H9 (cell line): ENCODE measurements around the gene CLASP2. TPM values are rescaled to one million over a fixed set of nuclear protein-coding genes. Genes with fewer than 3 reads are reported as not detected.

Experiments used
- DNase-seq: peaks from one replicate; pipeline ENCODE4 v3.0.0-alpha.2; 2017
- H2AFZ ChIP-seq: one replicate; pipeline ENCODE4 v1.6.1; 2013; ENCODE audit warnings: mild to moderate bottlenecking, low read length, control low read depth, moderate library complexity
- H2AK5ac ChIP-seq: 2 replicates; pipeline ENCODE4 v1.6.1; 2013; ENCODE audit warnings: low read length, control low read depth, mixed read lengths; ENCODE audit not compliant: insufficient read length
- H2BK120ac ChIP-seq: one replicate; pipeline ENCODE4 v1.6.1; 2013; ENCODE audit warnings: low read depth, mild to moderate bottlenecking, low read length, control low read depth, inconsistent platforms; ENCODE audit not compliant: poor library complexity, severe bottlenecking
- H2BK12ac ChIP-seq: 2 replicates; pipeline ENCODE4 v1.6.1; 2013; ENCODE audit warnings: low read length, control low read depth, mixed read lengths, low read depth; ENCODE audit not compliant: insufficient read length
- H2BK15ac ChIP-seq: 2 replicates; pipeline ENCODE4 v1.6.1; 2013; ENCODE audit warnings: low read depth, low read length, control low read depth
- H2BK20ac ChIP-seq: one replicate; pipeline ENCODE4 v1.6.1; 2013; ENCODE audit warnings: low read depth, mild to moderate bottlenecking, low read length, control low read depth, inconsistent platforms; ENCODE audit not compliant: poor library complexity, severe bottlenecking
- H2BK5ac ChIP-seq: 2 replicates; pipeline ENCODE4 v1.6.1; 2013; ENCODE audit warnings: low read length, control low read depth, mixed read lengths; ENCODE audit not compliant: insufficient read length
- H3K14ac ChIP-seq: 2 replicates; pipeline ENCODE4 v1.6.1; 2013; ENCODE audit warnings: low read length, control low read depth; ENCODE audit not compliant: insufficient read depth
- H3K18ac ChIP-seq: 2 replicates; pipeline ENCODE4 v1.6.1; 2013; ENCODE audit warnings: low read depth, mild to moderate bottlenecking, mixed read lengths, low read length, control low read depth; ENCODE audit not compliant: insufficient read length
- H3K23ac ChIP-seq: 2 replicates; pipeline ENCODE4 v1.6.1; 2013; ENCODE audit warnings: low read length, control low read depth, mixed read lengths, low read depth; ENCODE audit not compliant: insufficient read length
- H3K23me2 ChIP-seq: 2 replicates; pipeline ENCODE4 v1.6.1; 2013; ENCODE audit warnings: low read depth, mild to moderate bottlenecking, mixed read lengths, low read length, control low read depth; ENCODE audit not compliant: insufficient read length, poor library complexity, severe bottlenecking
- H3K27ac ChIP-seq: 2 replicates; pipeline ENCODE4 v1.5.1; 2013; ENCODE audit warnings: low read length, control low read depth, mixed read lengths, low read depth; ENCODE audit not compliant: insufficient read length
- H3K27me3 ChIP-seq: 2 replicates; pipeline ENCODE4 v1.6.1; 2013; ENCODE audit warnings: low read length, control low read depth, inconsistent platforms; ENCODE audit not compliant: insufficient read depth
- H3K4ac ChIP-seq: 2 replicates; pipeline ENCODE4 v1.6.1; 2013; ENCODE audit warnings: low read depth, mild to moderate bottlenecking, control low read depth, inconsistent platforms, low read length, moderate library complexity
- H3K4me1 ChIP-seq: 2 replicates; pipeline ENCODE4 v1.6.1; 2013; ENCODE audit warnings: low read length, control low read depth, inconsistent platforms; ENCODE audit not compliant: insufficient read depth
- H3K4me2 ChIP-seq: 2 replicates; pipeline ENCODE4 v1.6.1; 2013; ENCODE audit warnings: low read length, control low read depth, mixed read lengths; ENCODE audit not compliant: insufficient read length, insufficient read depth
- H3K56ac ChIP-seq: 2 replicates; pipeline ENCODE4 v1.6.1; 2013; ENCODE audit warnings: low read depth, mild to moderate bottlenecking, mixed read lengths, low read length, control low read depth; ENCODE audit not compliant: insufficient read length
- H3K79me1 ChIP-seq: 2 replicates; pipeline ENCODE4 v1.6.1; 2013; ENCODE audit warnings: low read depth, mild to moderate bottlenecking, moderate library complexity, low read length, control low read depth, inconsistent platforms; ENCODE audit not compliant: insufficient read depth, poor library complexity, severe bottlenecking
- H3K79me2 ChIP-seq: 2 replicates; pipeline ENCODE4 v1.6.1; 2013; ENCODE audit warnings: low read length, control low read depth, inconsistent platforms; ENCODE audit not compliant: insufficient read depth
- H3K9ac ChIP-seq: 2 replicates; pipeline ENCODE4 v1.6.1; 2013; ENCODE audit warnings: low read length, control low read depth, mixed read lengths; ENCODE audit not compliant: insufficient read length; ENCODE audit errors: extremely low read depth
- H3K9me3 ChIP-seq: one replicate; pipeline ENCODE4 v1.6.1; 2013; ENCODE audit warnings: low read depth, low read length, inconsistent platforms; ENCODE audit not compliant: control insufficient read depth
- H3T11ph ChIP-seq: one replicate; pipeline ENCODE4 v1.6.1; 2013; ENCODE audit warnings: mild to moderate bottlenecking, low read length, control low read depth, inconsistent platforms
- H4K20me1 ChIP-seq: one replicate; pipeline ENCODE4 v1.6.1; 2013; ENCODE audit not compliant: control insufficient read depth, insufficient read length, insufficient read depth
- H4K5ac ChIP-seq: 2 replicates; pipeline ENCODE4 v1.6.1; 2013; ENCODE audit warnings: low read depth, mild to moderate bottlenecking, mixed read lengths, low read length, control low read depth; ENCODE audit not compliant: insufficient read length
- H4K8ac ChIP-seq: replicated peaks from 2 replicates; pipeline ENCODE4 v1.6.1; 2013; ENCODE audit warnings: low read length, control low read depth, mixed read lengths, low read depth; ENCODE audit not compliant: insufficient read length
- H4K91ac ChIP-seq: 2 replicates; pipeline ENCODE4 v1.6.1; 2013; ENCODE audit warnings: low read depth, mild to moderate bottlenecking, moderate library complexity, mixed read lengths, low read length, control low read depth; ENCODE audit not compliant: insufficient read length
- H3K27ac Mint-ChIP-seq, 3 experiments: 2 replicates in 2 of 3; 3 replicates in 1 of 3; pipeline ENCODE4 v1.8.0; 2020 to 2021; ENCODE audit warnings: mixed read lengths in 3 of 3, mild to moderate bottlenecking in 1 of 3, moderate library complexity in 1 of 3
- H3K27me3 Mint-ChIP-seq: 2 replicates; pipeline ENCODE4 v1.8.0; 2021; ENCODE audit warnings: low read depth, mild to moderate bottlenecking, moderate library complexity, mixed read lengths
- H3K36me3 Mint-ChIP-seq, 3 experiments: 2 replicates in 2 of 3; 3 replicates in 1 of 3; pipeline ENCODE4 v1.8.0; 2020 to 2021; ENCODE audit warnings: low read depth in 3 of 3, mixed read lengths in 3 of 3; ENCODE audit not compliant: insufficient read depth in 1 of 3
- H3K4me1 Mint-ChIP-seq, 2 experiments: 2 replicates each; pipeline ENCODE4 v1.8.0; 2020; ENCODE audit warnings: mixed read lengths in 2 of 2
- H3K4me3 Mint-ChIP-seq, 2 experiments: 2 replicates in 1 of 2; 3 replicates in 1 of 2; pipeline ENCODE4 v1.8.0; 2020 to 2021; ENCODE audit warnings: mild to moderate bottlenecking in 2 of 2, mixed read lengths in 2 of 2, moderate library complexity in 1 of 2
- H3K9me3 Mint-ChIP-seq, 2 experiments: 2 replicates in 1 of 2; 3 replicates in 1 of 2; pipeline ENCODE4 v1.8.0; 2020; ENCODE audit warnings: mild to moderate bottlenecking in 2 of 2, mixed read lengths in 2 of 2, moderate library complexity in 1 of 2
- CTCF ChIP-seq: fragments of 200-600 bp; sonication (generic); conservative IDR thresholded peaks from 3 replicates; pipeline ENCODE4 v1.8.0; 2021; ENCODE audit warnings: antibody characterized with exemption, mild to moderate bottlenecking
- WGBS: extraction: QIAGEN DNeasy Blood & Tissue Kit; methylation state at CpG from one replicate; pipeline ENCODE4 v1.1.7; 2013; ENCODE audit warnings: missing lambda C conversion rate, low lambda C conversion rate, mixed read lengths; ENCODE audit not compliant: insufficient read length; ENCODE audit errors: extremely low coverage; 5-methylcytosine and 5-hydroxymethylcytosine counted together
- total RNA-seq: library from RNA; stranded (reverse); gene quantifications from 2 replicates; pipeline ENCODE4 v1.2.1, GENCODE V29; 2021

CLASP2 gene
- total RNA-seq, 1 experiment from 2014 or later: 60.5 TPM

DNA sequence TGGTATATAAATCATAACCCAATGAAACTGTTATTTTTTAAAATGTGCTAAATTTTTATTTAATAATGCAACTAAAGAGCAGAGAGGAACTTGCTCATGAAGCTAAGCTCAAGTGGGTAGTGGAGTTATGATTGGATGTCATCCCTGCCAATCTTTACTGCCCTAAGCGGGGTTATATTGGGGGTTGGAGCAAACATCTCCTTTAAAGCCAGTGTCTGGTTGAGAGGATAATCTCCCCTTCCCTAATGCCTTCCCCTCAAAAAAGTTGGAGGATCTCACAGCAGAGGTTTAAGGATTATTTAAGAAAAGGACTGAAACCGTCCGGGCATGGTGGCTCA, 32.1 kb upstream of the CLASP2 start:
- Histone ChIP-seq H3K4me2 (no peak overlapping the region), H3T11ph (no peak overlapping the region), H3K79me2 (no peaks in the 10 kb centered on the region), H3K23me2 (no peaks in the 10 kb centered on the region), H3K56ac (no peak overlapping the region), H3K18ac (no peak overlapping the region), H4K91ac (no peak overlapping the region), H2BK120ac (no peak overlapping the region), H3K14ac (no peak overlapping the region), H4K8ac (no peak overlapping the region), H2BK12ac (no peak overlapping the region), H4K20me1 (no peaks in the 10 kb centered on the region), H4K5ac (no peak overlapping the region), H3K23ac (no peak overlapping the region), H3K4me1 (no peaks in the 10 kb centered on the region), H3K27me3 (no peaks in the 10 kb centered on the region), H2BK5ac (no peak overlapping the region), H2BK20ac (no peak overlapping the region), H2AFZ (no peak overlapping the region), H3K79me1 (no peaks in the 10 kb centered on the region), H3K9me3 (peaks cover 11% of the 10 kb centered on the region), H3K9ac (no peak overlapping the region), H3K4ac (no peak overlapping the region), H2AK5ac (no peak overlapping the region), H2BK15ac (no peak overlapping the region), H3K27ac (no peak overlapping the region)
- peaks cover 2% of the 10 kb centered on the region; the same call in 1 of the 2 replicates for H3K27me3 Mint-ChIP-seq
- H3K4me1 Mint-ChIP-seq: peaks cover 0 to 7% of the 10 kb centered on the region in 2 experiments; a peak in 2 of 4 replicates
- no peak overlapping the region for H3K27ac Mint-ChIP-seq
- H3K4me3 Mint-ChIP-seq: no peak overlapping the region
- peaks cover 11 to 26% (median 20%) of the 10 kb centered on the region in 3 experiments for H3K36me3 Mint-ChIP-seq
- H3K9me3 Mint-ChIP-seq: peaks cover 22 to 24% of the 10 kb centered on the region in 2 experiments
- no peak for TF ChIP-seq CTCF
- no peak for DNase-seq
- WGBS: no CpG with 5 or more reads among the region's 3 CpGs
